AG20443 (cell line): ENCODE data around the gene SNX5.

ENCODE experiments used
- DNase-seq: peaks from one replicate; pipeline ENCODE4 v3.0.0; 2012; ENCODE audit warnings: low spot score, mixed read lengths

Gene SNX5

GRCh38 chr20:17916433-17916891 lies 52.1 kb downstream of the SNX5 start:
- DNase-seq = no peak

GRCh38 chr20:17914957-17915356 lies 53.6 kb downstream of the SNX5 start:
- no peak for DNase-seq

- peak; percentile 71 for DNase-seq
Observed at GRCh38 chr20:17912916-17913315, 55.7 kb downstream of the SNX5 start.

GRCh38 chr20:17911927-17912326 lies 56.7 kb downstream of the SNX5 start:
- DNase-seq = no peak

GRCh38 chr20:17910828-17911294 lies 57.7 kb downstream of the SNX5 start:
- DNase-seq = peak; percentile 81

- peak; percentile 29 for DNase-seq
Observed at GRCh38 chr20:17909869-17910321, 58.7 kb downstream of the SNX5 start.

GRCh38 chr20:17905544-17905943 lies 63.0 kb downstream of the SNX5 start:
- DNase-seq = no peak

GRCh38 chr20:17904027-17904426 lies 64.6 kb downstream of the SNX5 start:
- DNase-seq = no peak

GRCh38 chr20:17902531-17903083 lies 66.0 kb downstream of the SNX5 start:
- no peak for DNase-seq

GRCh38 chr20:17901971-17902370 lies 66.6 kb downstream of the SNX5 start:
- DNase-seq = no peak

- DNase-seq = peak; percentile 82
Observed at GRCh38 chr20:17898548-17898994, 70.0 kb downstream of the SNX5 start.

GRCh38 chr20:17897566-17898307 lies 70.9 kb downstream of the SNX5 start:
- DNase-seq = no peak

- DNase-seq = no peak
Observed at GRCh38 chr20:17896771-17897369, 71.7 kb downstream of the SNX5 start.

- no peak for DNase-seq
Observed at GRCh38 chr20:17896193-17896723, 72.3 kb downstream of the SNX5 start.

- peak; percentile 73 for DNase-seq
Observed at GRCh38 chr20:17895641-17896171, 72.9 kb downstream of the SNX5 start.

- DNase-seq = no peak
Observed at GRCh38 chr20:17893445-17893844, 75.1 kb downstream of the SNX5 start.

GRCh38 chr20:17892189-17892938 lies 76.2 kb downstream of the SNX5 start:
- DNase-seq = no peak
